PC-3 (cell line): ENCODE results near the gene ANKRD53. TPM values are rescaled to one million over a fixed set of nuclear protein-coding genes. Genes with fewer than 3 reads are reported as not detected.

Experiments used
- ATAC-seq: fragments of 200-7000 bp; cut with Tn5 transposase; 2 replicates; pipeline ENCODE4 v1.9.1; 2020; ENCODE audit warnings: mild to moderate bottlenecking, moderate library complexity
- BruUV-seq: library from RNA; stranded (reverse); fragments of 400-500 nt; replicated peaks from 2 replicates; lab custom pipeline; 2021; lab: Mats Ljungman, UMichigan
- CTCF ChIA-PET: fragments of 300-600 bp; sonication (Branson Sonifier 250); formaldehyde crosslinking; loops from one replicate; lab custom pipeline; 2022; ENCODE audit warnings: antibody characterized with exemption; lab: Charles Lee
- POLR2A ChIA-PET: fragments of 300-600 bp; sonication (Branson Sonifier 250); formaldehyde crosslinking; loops from one replicate; lab custom pipeline; 2022; ENCODE audit warnings: antibody characterized with exemption; ENCODE audit not compliant: unreplicated experiment; lab: Charles Lee
- DNase-seq: peaks from one replicate; pipeline ENCODE4 v3.0.0-alpha.2; 2015
- H2AFZ ChIP-seq: fragments of 300-600 bp; sonication (generic); 2 replicates; pipeline ENCODE4 v1.6.0; 2016; ENCODE audit warnings: antibody characterized with exemption, low read length
- H3F3A ChIP-seq: fragments of 300-600 bp; sonication (generic); one replicate; pipeline ENCODE4 v1.6.0; 2017; ENCODE audit warnings: antibody characterized with exemption, low read length, control low read depth, mild to moderate bottlenecking; ENCODE audit not compliant: unreplicated experiment
- H3K27ac ChIP-seq: fragments of 300-600 bp; sonication (generic); 2 replicates; pipeline ENCODE4 v1.5.1; 2016; ENCODE audit warnings: mild to moderate bottlenecking, low read length
- H3K27me3 ChIP-seq: fragments of 300-600 bp; sonication (generic); 2 replicates; pipeline ENCODE4 v1.6.1; 2016; ENCODE audit warnings: low read length, mixed read lengths
- H3K36me3 ChIP-seq: fragments of 300-600 bp; sonication (generic); 2 replicates; pipeline ENCODE4 v1.6.1; 2016; ENCODE audit warnings: low read depth, mixed run types, low read length, mixed read lengths
- H3K4me1 ChIP-seq: fragments of 300-600 bp; sonication (generic); 2 replicates; pipeline ENCODE4 v1.5.1; 2016; ENCODE audit warnings: low read length; ENCODE audit not compliant: insufficient read depth
- H3K4me2 ChIP-seq: fragments of 300-600 bp; sonication (generic); 2 replicates; pipeline ENCODE4 v1.6.0; 2016; ENCODE audit warnings: low read length
- H3K4me3 ChIP-seq: fragments of 300-600 bp; sonication (generic); 2 replicates; pipeline ENCODE4 v1.5.1; 2016; ENCODE audit warnings: mild to moderate bottlenecking, low read length, mixed read lengths
- H3K79me2 ChIP-seq: fragments of 300-600 bp; sonication (generic); 2 replicates; pipeline ENCODE4 v1.6.1; 2017; ENCODE audit warnings: low read length, mixed read lengths
- H3K9ac ChIP-seq: fragments of 300-600 bp; sonication (generic); 2 replicates; pipeline ENCODE4 v1.6.0; 2016; ENCODE audit warnings: mild to moderate bottlenecking, low read length
- H3K9me2 ChIP-seq: fragments of 300-600 bp; sonication (generic); replicated peaks from 2 replicates; pipeline ENCODE4 v1.6.1; 2016; ENCODE audit warnings: mixed run types, low read length, mixed read lengths
- H3K9me3 ChIP-seq: fragments of 300-600 bp; sonication (generic); 2 replicates; pipeline ENCODE4 v1.6.1; 2016; ENCODE audit warnings: low read length, mixed read lengths
- H4K20me1 ChIP-seq: fragments of 300-600 bp; sonication (generic); 2 replicates; pipeline ENCODE4 v1.6.1; 2016; ENCODE audit warnings: low read length, mixed read lengths
- CTCF ChIP-seq: fragments of 300-600 bp; sonication (generic); conservative IDR thresholded peaks from 2 replicates; pipeline ENCODE4 v1.5.1; 2017; ENCODE audit warnings: antibody characterized with exemption, low read depth, mild to moderate bottlenecking, low read length
- EZH2 ChIP-seq: fragments of 300-600 bp; sonication (generic); IDR thresholded peaks from one replicate; pipeline ENCODE4 v1.6.1; 2017; ENCODE audit warnings: antibody characterized with exemption, mild to moderate bottlenecking, low read length; ENCODE audit not compliant: unreplicated experiment
- EZH2phosphoT487 ChIP-seq: fragments of 300-600 bp; sonication (generic); IDR thresholded peaks from 2 replicates; pipeline ENCODE4 v1.6.1; 2018; ENCODE audit warnings: mild to moderate bottlenecking, antibody characterized with exemption, low read length, borderline replicate concordance
- intact Hi-C: fragments of 100-400 bp; cut with micrococcal nuclease; formaldehyde crosslinking; loops from 2 replicates; pipeline ENCODE4 v1.9.0; 2023
- total RNA-seq: library from RNA; depleted of rRNA; stranded (reverse); fragments of >200 nt; gene quantifications from 2 replicates; pipeline ENCODE4 v1.2.3, GENCODE V29; 2014

ANKRD53 gene
- total RNA-seq, 1 experiment from 2014 or later: not detected

- H3K27me3 ChIP-seq: no peaks in the 10 kb centered on the region
- no peaks in the 10 kb centered on the region for H3K9me2 ChIP-seq
- no peak for TF ChIP-seq EZH2
- TF ChIP-seq CTCF: no peak
- no peak for TF ChIP-seq EZH2phosphoT487
- ATAC-seq (no peak), DNase-seq (no peak)
- peaks cover 30% of the 10 kb centered on the region for H3K36me3 ChIP-seq
- no peak overlapping the region for H3K4me2 ChIP-seq
- H3F3A ChIP-seq: no peaks in the 10 kb centered on the region
- BruUV-seq: no TSS peak
- ChIA-PET POLR2A (no interaction called here), CTCF (no interaction called here)
- H4K20me1 ChIP-seq: peaks cover 14% of the 10 kb centered on the region; the same call in 1 of the 2 replicates
- no peak overlapping the region for H2AFZ ChIP-seq
- H3K9me3 ChIP-seq: no peaks in the 10 kb centered on the region
- H3K79me2 ChIP-seq: peaks cover 30% of the 10 kb centered on the region
- H3K9ac ChIP-seq: no peak overlapping the region
- no peak overlapping the region for H3K27ac ChIP-seq
- H3K4me1 ChIP-seq: peaks cover 11% of the 10 kb centered on the region
- H3K4me3 ChIP-seq: no peak overlapping the region
- intact Hi-C loops: no loop called here
Observed at GRCh38 chr2:70990216-70990615, 11.8 kb downstream of the ANKRD53 start.

- no peak for DNase-seq
- H4K20me1 ChIP-seq: peaks cover 14% of the 10 kb centered on the region; the same call in 1 of the 2 replicates
- H3K79me2 ChIP-seq: peaks cover 30% of the 10 kb centered on the region
- no TSS peak for BruUV-seq
- peaks cover 11% of the 10 kb centered on the region for H3K4me1 ChIP-seq
- H2AFZ ChIP-seq: no peak overlapping the region
- no peak overlapping the region for H3K9ac ChIP-seq
- ATAC-seq: no peak
- no peak for TF ChIP-seq EZH2phosphoT487
- TF ChIP-seq CTCF: no peak
- TF ChIP-seq EZH2: no peak
- H3K27ac ChIP-seq: no peak overlapping the region
- H3F3A ChIP-seq: no peaks in the 10 kb centered on the region
- H3K27me3 ChIP-seq: no peaks in the 10 kb centered on the region
- no peaks in the 10 kb centered on the region for H3K9me2 ChIP-seq
- intact Hi-C loops: no loop called here
- peaks cover 26% of the 10 kb centered on the region for H3K36me3 ChIP-seq
- CTCF ChIA-PET: no interaction called here
- H3K4me2 ChIP-seq: no peak overlapping the region
- H3K4me3 ChIP-seq: no peak overlapping the region
- H3K9me3 ChIP-seq: no peaks in the 10 kb centered on the region
- POLR2A ChIA-PET: no interaction called here
Observed at GRCh38 chr2:70991142-70991541, 12.7 kb downstream of the ANKRD53 start.

- no peaks in the 10 kb centered on the region for H3K27me3 ChIP-seq
- H3K79me2 ChIP-seq: peaks cover 30% of the 10 kb centered on the region
- no peak overlapping the region for H3K9ac ChIP-seq
- H3K9me2 ChIP-seq: no peaks in the 10 kb centered on the region
- no peak overlapping the region for H3K27ac ChIP-seq
- no peaks in the 10 kb centered on the region for H3F3A ChIP-seq
- no TSS peak for BruUV-seq
- ChIA-PET POLR2A (no interaction called here), CTCF (no interaction called here)
- peaks cover 11% of the 10 kb centered on the region for H3K4me1 ChIP-seq
- no peak overlapping the region for H3K4me2 ChIP-seq
- H4K20me1 ChIP-seq: peaks cover 14% of the 10 kb centered on the region; the same call in 1 of the 2 replicates
- TF ChIP-seq EZH2phosphoT487 (no peak), CTCF (no peak), EZH2 (no peak)
- H2AFZ ChIP-seq: no peak overlapping the region
- H3K9me3 ChIP-seq: no peaks in the 10 kb centered on the region
- H3K4me3 ChIP-seq: no peak overlapping the region
- ATAC-seq (no peak), DNase-seq (no peak)
- H3K36me3 ChIP-seq: peaks cover 20% of the 10 kb centered on the region; the same call in 1 of the 2 replicates
- intact Hi-C loops: no loop called here
Observed at GRCh38 chr2:70991742-70992141, 13.3 kb downstream of the ANKRD53 start.
